OCI-LY3 (cell line): ENCODE data around the gene TRMT112.

Experiments
- H2AFZ ChIP-seq: fragments of 200-600, 300-600 bp; shearing (Covaris generic); 2 replicates; pipeline ENCODE4 v1.6.0; 2014; ENCODE audit warnings: antibody characterized with exemption, low read depth, low read length
- H3K27ac ChIP-seq: fragments of 200-600, 300-600 bp; sonication (generic); 2 replicates; pipeline ENCODE4 v1.5.1; 2014; ENCODE audit warnings: mild to moderate bottlenecking, low read length, moderate library complexity, mixed read lengths
- H3K27me3 ChIP-seq: fragments of 200-600, 300-600 bp; sonication (generic); 2 replicates; pipeline ENCODE4 v1.6.1; 2014; ENCODE audit warnings: low read depth, low read length, mixed read lengths
- H3K36me3 ChIP-seq: fragments of 200-600, 300-600 bp; sonication (generic); replicated peaks from 2 replicates; pipeline ENCODE3; 2014; ENCODE audit warnings: low read depth, low read length, mixed read lengths
- H3K4me1 ChIP-seq: fragments of 300-600, 200-600 bp; sonication (generic); 2 replicates; pipeline ENCODE4 v1.6.1; 2014; ENCODE audit warnings: low read length, mixed read lengths
- H3K4me2 ChIP-seq: fragments of 200-600, 300-600 bp; sonication (generic); 2 replicates; pipeline ENCODE4 v1.6.1; 2014; ENCODE audit warnings: low read length, mixed read lengths
- H3K4me3 ChIP-seq: fragments of 300-600, 200-600 bp; sonication (generic); 2 replicates; pipeline ENCODE4 v1.5.1; 2014; ENCODE audit warnings: antibody characterized with exemption, mild to moderate bottlenecking, low read length, moderate library complexity
- H3K79me2 ChIP-seq: fragments of 300-600, 200-600 bp; shearing (Covaris generic); 2 replicates; pipeline ENCODE4 v1.6.1; 2014; ENCODE audit warnings: mild to moderate bottlenecking, low read length, mixed read lengths
- H3K9ac ChIP-seq: fragments of 300-600, 200-600 bp; shearing (Covaris generic); 2 replicates; pipeline ENCODE4 v1.6.0; 2014; ENCODE audit warnings: mild to moderate bottlenecking, low read length, moderate library complexity
- H3K9me3 ChIP-seq: fragments of 200-600, 300-600 bp; shearing (Covaris generic); 2 replicates; pipeline ENCODE4 v1.6.1; 2014; ENCODE audit warnings: low read length, mixed read lengths; ENCODE audit not compliant: insufficient read depth
- H4K20me1 ChIP-seq: fragments of 200-600, 300-600 bp; sonication (generic); 2 replicates; pipeline ENCODE4 v1.6.1; 2016; ENCODE audit warnings: low read length, mixed read lengths; ENCODE audit not compliant: insufficient read depth
- CTCF ChIP-seq: fragments of 200-600, 300-600 bp; sonication (generic); IDR thresholded peaks from 2 replicates; pipeline ENCODE4 v1.5.1; 2014; ENCODE audit warnings: antibody characterized with exemption, low read length, low read depth
- EZH2phosphoT487 ChIP-seq: fragments of 200-600 bp; shearing (Covaris generic); IDR thresholded peaks from 2 replicates; pipeline ENCODE4 v1.6.1; 2018; ENCODE audit warnings: antibody characterized with exemption, mixed run types, low read depth

TRMT112 gene

GRCh38 chr11:64344787-64345186 is 27.4 kb upstream of the TRMT112 start:
- peaks cover 18% of the 10 kb centered on the region for H3K4me1 ChIP-seq

GRCh38 chr11:64343767-64344559 is 26.6 kb upstream of the TRMT112 start:
- no peak overlapping the region for H3K9ac ChIP-seq
- H3K4me1 ChIP-seq = peaks cover 26% of the 10 kb centered on the region
- no peak overlapping the region for H3K4me3 ChIP-seq
- H3K27ac ChIP-seq = no peak overlapping the region
- H3K79me2 ChIP-seq = peaks cover 15% of the 10 kb centered on the region
- peaks cover 22% of the 10 kb centered on the region for H4K20me1 ChIP-seq
- TF ChIP-seq CTCF = peak; percentile 36
- TF ChIP-seq EZH2phosphoT487 = no peak
- no peaks in the 10 kb centered on the region for H3K27me3 ChIP-seq
- no peaks in the 10 kb centered on the region for H3K9me3 ChIP-seq
- H3K4me2 ChIP-seq = no peak overlapping the region
- no peak overlapping the region for H2AFZ ChIP-seq
- H3K36me3 ChIP-seq = peaks cover 53% of the 10 kb centered on the region

More at GRCh38 chr11:64344787-64345186, 27.4 kb upstream of the TRMT112 start:
- Histone ChIP-seq H4K20me1 (peaks cover 22% of the 10 kb centered on the region), H3K4me2 (no peak overlapping the region), H3K27me3 (no peaks in the 10 kb centered on the region), H3K9me3 (no peaks in the 10 kb centered on the region), H3K36me3 (peaks cover 57% of the 10 kb centered on the region), H3K4me3 (no peak overlapping the region), H3K79me2 (peaks cover 7% of the 10 kb centered on the region), H3K9ac (no peak overlapping the region), H2AFZ (no peak overlapping the region), H3K27ac (no peak overlapping the region)
- no peak for TF ChIP-seq EZH2phosphoT487
- TF ChIP-seq CTCF = no peak

- no peaks in the 10 kb centered on the region for H3K27me3 ChIP-seq
- no peak overlapping the region for H3K9ac ChIP-seq
- H3K9me3 ChIP-seq = no peaks in the 10 kb centered on the region
- peaks cover 22% of the 10 kb centered on the region for H4K20me1 ChIP-seq
- H3K79me2 ChIP-seq = peaks cover 17% of the 10 kb centered on the region
- H2AFZ ChIP-seq = no peak overlapping the region
- H3K4me2 ChIP-seq = no peak overlapping the region
- no peak overlapping the region for H3K27ac ChIP-seq
- H3K36me3 ChIP-seq = peaks cover 56% of the 10 kb centered on the region
- TF ChIP-seq EZH2phosphoT487 = no peak
- TF ChIP-seq CTCF = no peak
- H3K4me1 ChIP-seq = peaks cover 35% of the 10 kb centered on the region
- no peak overlapping the region for H3K4me3 ChIP-seq
Measured at GRCh38 chr11:64342869-64343745, 25.7 kb upstream of the TRMT112 start.
